ENCODE data around the gene UNC50. TPM values are rescaled to one million over a fixed set of nuclear protein-coding genes. Genes with fewer than 3 reads are reported as not detected.

UNC50 gene
- total RNA-seq, 1 donor from 2014 or later = 74.6 TPM

DNA sequence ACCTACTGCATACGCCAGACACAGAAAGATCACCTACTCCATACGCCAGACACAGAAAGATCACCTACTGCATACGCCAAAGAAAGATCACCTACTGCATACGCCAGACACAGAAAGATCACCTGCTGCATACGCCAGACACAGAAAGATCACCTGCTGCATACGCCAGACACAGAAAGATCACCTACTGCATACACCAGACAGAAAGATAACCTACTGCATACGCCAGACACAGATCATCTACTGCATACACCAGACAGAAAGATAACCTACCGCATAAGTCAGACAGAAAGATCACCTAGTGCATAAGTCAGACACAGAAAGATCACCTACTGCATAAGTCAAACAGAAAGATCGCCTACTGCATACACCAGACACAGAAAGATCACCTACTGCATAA, 25.9 kb upstream of the UNC50 start:
- no peaks in the 10 kb centered on the region for H3F3A ChIP-seq (ENCODE audit: low read depth)
- H3K4me3 Mint-ChIP-seq = no peak overlapping the region
- H3K36me3 ChIP-seq = no peaks in the 10 kb centered on the region
- no peak overlapping the region for H3K27ac Mint-ChIP-seq
- TF ChIP-seq EZH2phosphoT487 (IDR thresholded peaks at IDR 0.05) = no peak
- TF ChIP-seq, protein P1, sequence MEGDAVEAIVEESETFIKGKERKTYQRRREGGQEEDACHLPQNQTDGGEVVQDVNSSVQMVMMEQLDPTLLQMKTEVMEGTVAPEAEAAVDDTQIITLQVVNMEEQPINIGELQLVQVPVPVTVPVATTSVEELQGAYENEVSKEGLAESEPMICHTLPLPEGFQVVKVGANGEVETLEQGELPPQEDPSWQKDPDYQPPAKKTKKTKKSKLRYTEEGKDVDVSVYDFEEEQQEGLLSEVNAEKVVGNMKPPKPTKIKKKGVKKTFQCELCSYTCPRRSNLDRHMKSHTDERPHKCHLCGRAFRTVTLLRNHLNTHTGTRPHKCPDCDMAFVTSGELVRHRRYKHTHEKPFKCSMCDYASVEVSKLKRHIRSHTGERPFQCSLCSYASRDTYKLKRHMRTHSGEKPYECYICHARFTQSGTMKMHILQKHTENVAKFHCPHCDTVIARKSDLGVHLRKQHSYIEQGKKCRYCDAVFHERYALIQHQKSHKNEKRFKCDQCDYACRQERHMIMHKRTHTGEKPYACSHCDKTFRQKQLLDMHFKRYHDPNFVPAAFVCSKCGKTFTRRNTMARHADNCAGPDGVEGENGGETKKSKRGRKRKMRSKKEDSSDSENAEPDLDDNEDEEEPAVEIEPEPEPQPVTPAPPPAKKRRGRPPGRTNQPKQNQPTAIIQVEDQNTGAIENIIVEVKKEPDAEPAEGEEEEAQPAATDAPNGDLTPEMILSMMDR (IDR thresholded peaks at IDR 0.05) = no peak
- no peak for TF ChIP-seq EZH2 (IDR thresholded peaks at IDR 0.05)
- H3K79me2 ChIP-seq (ENCODE audit: low read depth) = no peaks in the 10 kb centered on the region
- no peak overlapping the region for H3K9ac ChIP-seq
- H3K36me3 Mint-ChIP-seq = peaks cover 8% of the 10 kb centered on the region
- no peaks in the 10 kb centered on the region for H3K9me3 Mint-ChIP-seq
- no peak overlapping the region for H3K27ac ChIP-seq
- no peak overlapping the region for H3K4me2 ChIP-seq
- no peak overlapping the region for H3K4me3 ChIP-seq
- no peaks in the 10 kb centered on the region for H3K4me1 Mint-ChIP-seq
- no peaks in the 10 kb centered on the region for H3K27me3 ChIP-seq
- H3K9me3 ChIP-seq (ENCODE audit: low read depth) = no peaks in the 10 kb centered on the region
- no peaks in the 10 kb centered on the region for H3K27me3 Mint-ChIP-seq (ENCODE audit: insufficient read depth, low read depth)
- H2AFZ ChIP-seq (replicated peaks) = no peak overlapping the region
- H4K20me1 ChIP-seq (ENCODE audit: low read depth) = no peaks in the 10 kb centered on the region
- no peaks in the 10 kb centered on the region for H3K4me1 ChIP-seq
- DNase-seq (ENCODE audit: low spot score) = no peak

DNA sequence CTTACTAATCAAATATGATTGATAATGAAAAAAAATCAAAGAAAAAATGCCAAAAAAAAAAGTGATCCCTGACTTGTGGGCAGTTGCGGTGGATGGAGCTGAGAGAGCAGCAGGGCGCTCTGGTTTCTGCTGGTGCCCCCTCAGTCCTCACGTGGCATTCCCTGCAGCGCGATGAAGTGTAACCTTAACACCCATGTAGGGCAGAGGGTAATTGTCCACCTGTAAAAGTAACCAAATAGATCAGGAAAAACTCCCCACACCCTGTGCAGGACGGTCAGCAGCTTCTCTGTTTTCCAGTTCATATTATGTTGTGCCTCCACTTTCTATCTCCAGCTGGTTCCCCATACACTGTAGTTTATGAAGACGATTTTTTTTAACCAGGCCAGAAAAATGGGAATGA, 25.1 kb upstream of the UNC50 start:
- Mint-ChIP-seq H3K36me3 (peaks cover 3% of the 10 kb centered on the region), H3K27me3 (ENCODE audit: insufficient read depth, low read depth) (no peaks in the 10 kb centered on the region), H3K27ac (no peak overlapping the region), H3K4me3 (no peak overlapping the region), H3K9me3 (no peaks in the 10 kb centered on the region), H3K4me1 (no peaks in the 10 kb centered on the region)
- Histone ChIP-seq H3K4me2 (peak overlapping the region; percentile 0), H3K4me3 (no peak overlapping the region), H3K27ac (no peak overlapping the region), H3K9me3 (ENCODE audit: low read depth) (no peaks in the 10 kb centered on the region), H2AFZ (replicated peaks) (no peak overlapping the region), H3K79me2 (ENCODE audit: low read depth) (no peaks in the 10 kb centered on the region), H3F3A (ENCODE audit: low read depth) (no peaks in the 10 kb centered on the region), H3K4me1 (no peaks in the 10 kb centered on the region), H3K36me3 (no peaks in the 10 kb centered on the region), H4K20me1 (ENCODE audit: low read depth) (no peaks in the 10 kb centered on the region), H3K27me3 (no peaks in the 10 kb centered on the region), H3K9ac (no peak overlapping the region)
- DNase-seq (ENCODE audit: low spot score) = no peak
- TF ChIP-seq, protein P1 (IDR thresholded peaks at IDR 0.05) = no peak
- TF ChIP-seq EZH2 (IDR thresholded peaks at IDR 0.05) = no peak
- no peak for TF ChIP-seq EZH2phosphoT487 (IDR thresholded peaks at IDR 0.05)

DNA sequence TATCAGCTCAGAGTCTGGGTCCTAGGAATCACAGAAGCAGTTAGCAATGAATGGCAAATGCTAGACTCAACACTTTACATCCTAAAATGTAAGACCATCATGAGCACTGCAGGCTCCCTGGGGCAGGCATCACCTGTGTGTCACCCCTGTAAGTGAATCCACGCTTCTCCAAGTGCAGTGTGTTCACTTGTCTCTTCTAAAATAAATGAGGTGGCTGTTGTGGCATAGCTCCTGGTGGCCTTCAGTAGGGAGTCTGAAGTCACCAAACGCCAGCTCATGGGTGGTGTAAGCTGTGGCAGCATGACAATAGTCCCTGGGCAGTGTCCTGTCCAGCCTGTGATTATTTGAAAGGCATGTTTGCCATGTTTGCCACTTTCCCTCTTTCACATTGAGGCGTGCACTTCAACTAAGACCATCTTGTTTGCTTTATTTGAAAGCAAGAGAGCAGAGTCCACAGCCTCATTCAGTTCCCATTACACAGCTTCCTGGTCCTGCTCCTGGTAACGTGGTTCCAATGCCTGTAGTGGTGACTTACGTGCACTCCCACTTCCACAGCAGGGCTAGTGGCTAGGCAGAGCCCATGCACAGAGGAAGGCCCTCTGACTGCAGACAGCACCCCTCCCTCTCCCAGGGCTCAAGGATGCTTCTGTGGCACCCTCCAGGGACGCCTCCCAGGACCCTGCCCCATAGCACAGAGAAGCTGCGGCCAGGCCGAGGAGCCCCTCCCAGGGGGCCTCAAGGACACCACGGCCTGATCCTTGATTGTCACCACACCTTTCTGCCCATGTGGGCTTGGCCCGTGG, 24.4 kb upstream of the UNC50 start:
- Histone ChIP-seq H2AFZ (replicated peaks) (no peak overlapping the region), H3K27me3 (no peaks in the 10 kb centered on the region), H3K27ac (no peak overlapping the region), H3K36me3 (no peaks in the 10 kb centered on the region), H3K79me2 (ENCODE audit: low read depth) (no peaks in the 10 kb centered on the region), H3K4me3 (no peak overlapping the region), H3K9me3 (ENCODE audit: low read depth) (no peaks in the 10 kb centered on the region), H3K4me1 (no peaks in the 10 kb centered on the region), H3K4me2 (peak overlapping the region; percentile 0), H3F3A (ENCODE audit: low read depth) (no peaks in the 10 kb centered on the region), H4K20me1 (ENCODE audit: low read depth) (no peaks in the 10 kb centered on the region), H3K9ac (no peak overlapping the region)
- H3K27me3 Mint-ChIP-seq (ENCODE audit: insufficient read depth, low read depth) = no peaks in the 10 kb centered on the region
- H3K4me1 Mint-ChIP-seq = no peaks in the 10 kb centered on the region
- no peak overlapping the region for H3K27ac Mint-ChIP-seq
- H3K4me3 Mint-ChIP-seq = no peak overlapping the region
- no peak for TF ChIP-seq EZH2 (IDR thresholded peaks at IDR 0.05)
- TF ChIP-seq, protein P1 (IDR thresholded peaks at IDR 0.05) = no peak
- TF ChIP-seq EZH2phosphoT487 (IDR thresholded peaks at IDR 0.05) = no peak
- no peaks in the 10 kb centered on the region for H3K9me3 Mint-ChIP-seq
- peaks cover 3% of the 10 kb centered on the region for H3K36me3 Mint-ChIP-seq
- no peak for DNase-seq (ENCODE audit: low spot score)
